Measurements from ENCODE around the gene FGFR2.

Gene FGFR2

GRCh38 chr10:121500701-121501332 lies 97.4 kb downstream of the FGFR2 start:
- H3K4me1 ChIP-seq (ENCODE audit: insufficient read depth, low read length) = no peaks in the 10 kb centered on the region
- H3K9me3 ChIP-seq (ENCODE audit: control insufficient read depth, insufficient read depth, low read length) = no peaks in the 10 kb centered on the region
- peaks cover 36% of the 10 kb centered on the region for H3K36me3 ChIP-seq (ENCODE audit: insufficient read depth, low read length)
- no peak overlapping the region for H3K9ac ChIP-seq (ENCODE audit: low read depth, low read length)

- Histone ChIP-seq H3K9me3 (ENCODE audit: control insufficient read depth, insufficient read depth, low read length) (no peaks in the 10 kb centered on the region), H3K4me1 (ENCODE audit: insufficient read depth, low read length) (peaks cover 9% of the 10 kb centered on the region; the same call in 1 of the 2 replicates), H3K9ac (ENCODE audit: low read depth, low read length) (no peak overlapping the region), H3K36me3 (ENCODE audit: insufficient read depth, low read length) (peaks cover 29% of the 10 kb centered on the region)
Measured at GRCh38 chr10:121497513-121498470, 100.5 kb downstream of the FGFR2 start.

- no peaks in the 10 kb centered on the region for H3K9me3 ChIP-seq (ENCODE audit: control insufficient read depth, insufficient read depth, low read length)
- H3K9ac ChIP-seq (ENCODE audit: low read depth, low read length) = no peak overlapping the region
- peaks cover 9% of the 10 kb centered on the region; the same call in 1 of the 2 replicates for H3K4me1 ChIP-seq (ENCODE audit: insufficient read depth, low read length)
- peaks cover 29% of the 10 kb centered on the region for H3K36me3 ChIP-seq (ENCODE audit: insufficient read depth, low read length)
Measured at GRCh38 chr10:121495719-121496118, 102.5 kb downstream of the FGFR2 start.

GRCh38 chr10:121494296-121494695 lies 103.9 kb downstream of the FGFR2 start:
- Histone ChIP-seq H3K9ac (ENCODE audit: low read depth, low read length) (no peak overlapping the region), H3K36me3 (ENCODE audit: insufficient read depth, low read length) (peaks cover 21% of the 10 kb centered on the region), H3K4me1 (ENCODE audit: insufficient read depth, low read length) (peaks cover 9% of the 10 kb centered on the region; the same call in 1 of the 2 replicates), H3K9me3 (ENCODE audit: control insufficient read depth, insufficient read depth, low read length) (no peaks in the 10 kb centered on the region)

GRCh38 chr10:121493521-121493920 lies 104.7 kb downstream of the FGFR2 start:
- no peak overlapping the region for H3K9ac ChIP-seq (ENCODE audit: low read depth, low read length)
- H3K4me1 ChIP-seq (ENCODE audit: insufficient read depth, low read length) = peaks cover 9% of the 10 kb centered on the region; the same call in 1 of the 2 replicates
- peaks cover 25% of the 10 kb centered on the region for H3K36me3 ChIP-seq (ENCODE audit: insufficient read depth, low read length)
- no peaks in the 10 kb centered on the region for H3K9me3 ChIP-seq (ENCODE audit: control insufficient read depth, insufficient read depth, low read length)

GRCh38 chr10:121490871-121491519 lies 107.2 kb downstream of the FGFR2 start:
- peaks cover 9% of the 10 kb centered on the region; the same call in 1 of the 2 replicates for H3K4me1 ChIP-seq (ENCODE audit: insufficient read depth, low read length)
- H3K9me3 ChIP-seq (ENCODE audit: control insufficient read depth, insufficient read depth, low read length) = no peaks in the 10 kb centered on the region
- no peak overlapping the region for H3K9ac ChIP-seq (ENCODE audit: low read depth, low read length)
- H3K36me3 ChIP-seq (ENCODE audit: insufficient read depth, low read length) = peaks cover 17% of the 10 kb centered on the region

- H3K4me1 ChIP-seq (ENCODE audit: insufficient read depth, low read length) = no peaks in the 10 kb centered on the region
- peaks cover 23% of the 10 kb centered on the region for H3K36me3 ChIP-seq (ENCODE audit: insufficient read depth, low read length)
- no peak overlapping the region for H3K9ac ChIP-seq (ENCODE audit: low read depth, low read length)
- H3K9me3 ChIP-seq (ENCODE audit: control insufficient read depth, insufficient read depth, low read length) = no peaks in the 10 kb centered on the region
Measured at GRCh38 chr10:121485436-121486139, 112.7 kb downstream of the FGFR2 start.

GRCh38 chr10:121484816-121485215 lies 113.4 kb downstream of the FGFR2 start:
- no peaks in the 10 kb centered on the region for H3K9me3 ChIP-seq (ENCODE audit: control insufficient read depth, insufficient read depth, low read length)
- H3K9ac ChIP-seq (ENCODE audit: low read depth, low read length) = no peak overlapping the region
- peaks cover 24% of the 10 kb centered on the region for H3K36me3 ChIP-seq (ENCODE audit: insufficient read depth, low read length)
- no peaks in the 10 kb centered on the region for H3K4me1 ChIP-seq (ENCODE audit: insufficient read depth, low read length)

GRCh38 chr10:121484401-121484800 lies 113.8 kb downstream of the FGFR2 start:
- Histone ChIP-seq H3K9me3 (ENCODE audit: control insufficient read depth, insufficient read depth, low read length) (no peaks in the 10 kb centered on the region), H3K9ac (ENCODE audit: low read depth, low read length) (no peak overlapping the region), H3K36me3 (ENCODE audit: insufficient read depth, low read length) (peaks cover 25% of the 10 kb centered on the region), H3K4me1 (ENCODE audit: insufficient read depth, low read length) (no peaks in the 10 kb centered on the region)

- Histone ChIP-seq H3K36me3 (ENCODE audit: insufficient read depth, low read length) (peaks cover 17% of the 10 kb centered on the region), H3K9ac (ENCODE audit: low read depth, low read length) (no peak overlapping the region), H3K9me3 (ENCODE audit: control insufficient read depth, insufficient read depth, low read length) (no peaks in the 10 kb centered on the region), H3K4me1 (ENCODE audit: insufficient read depth, low read length) (no peaks in the 10 kb centered on the region)
Measured at GRCh38 chr10:121481180-121481579, 117.1 kb downstream of the FGFR2 start.

GRCh38 chr10:121478556-121478955 lies 119.7 kb downstream of the FGFR2 start:
- no peaks in the 10 kb centered on the region for H3K9me3 ChIP-seq (ENCODE audit: control insufficient read depth, insufficient read depth, low read length)
- peaks cover 6% of the 10 kb centered on the region for H3K36me3 ChIP-seq (ENCODE audit: insufficient read depth, low read length)
- H3K4me1 ChIP-seq (ENCODE audit: insufficient read depth, low read length) = no peaks in the 10 kb centered on the region
- H3K9ac ChIP-seq (ENCODE audit: low read depth, low read length) = no peak overlapping the region

- Histone ChIP-seq H3K4me1 (ENCODE audit: insufficient read depth, low read length) (no peaks in the 10 kb centered on the region; the same call in 1 of the 2 replicates), H3K36me3 (ENCODE audit: insufficient read depth, low read length) (no peaks in the 10 kb centered on the region), H3K9me3 (ENCODE audit: control insufficient read depth, insufficient read depth, low read length) (no peaks in the 10 kb centered on the region), H3K9ac (ENCODE audit: low read depth, low read length) (no peak overlapping the region)
Measured at GRCh38 chr10:121469797-121470606, 128.2 kb downstream of the FGFR2 start.

- H3K9ac ChIP-seq (ENCODE audit: low read depth, low read length) = no peak overlapping the region
- H3K9me3 ChIP-seq (ENCODE audit: control insufficient read depth, insufficient read depth, low read length) = no peaks in the 10 kb centered on the region
- H3K4me1 ChIP-seq (ENCODE audit: insufficient read depth, low read length) = peaks cover 7% of the 10 kb centered on the region
- no peaks in the 10 kb centered on the region for H3K36me3 ChIP-seq (ENCODE audit: insufficient read depth, low read length)
Measured at GRCh38 chr10:121468726-121469125, 129.5 kb downstream of the FGFR2 start.
